Right lobe of liver (tissue), 4 donors: ENCODE measurements around the gene CATSPERE.

ENCODE experiments used
- CTCF ChIP-seq, 4 donors: fragments of 200-600 bp in 3 of 4; fragments of 450-650 bp in 1 of 4; IDR thresholded peaks; one replicate each; pipeline versions ENCODE4 v1.5.1 to v1.8.0; 2016 to 2022; ENCODE audit warnings: antibody characterized with exemption in 4 of 4, mild to moderate bottlenecking in 2 of 4
- POLR2A ChIP-seq: fragments of 450-650 bp; IDR thresholded peaks from one replicate; pipeline ENCODE4 v1.6.1; 2017; ENCODE audit warnings: antibody characterized with exemption, mild to moderate bottlenecking
- donor health status: DM: no; HTN: no; CAD: no.
- donor health status: DM: no; HTN: no; CAD: no.
- donor health status: DM: no; HTN: yes; CAD: no.

- TF ChIP-seq CTCF (IDR thresholded peaks at IDR 0.05) (no peak), POLR2A (no peak)
These were observed 217.6 kb downstream of the CATSPERE start for GRCh38 chr1:244678697-244679096.
